HG03135 (cell line): ENCODE measurements around the gene SYTL1.
"Not testable (repeated sequence)": the region's sequence is repeated elsewhere in the genome, so short reads cannot be mapped to it uniquely, and the experiment has no call there.

Experiments
- ATAC-seq: cut with Tn5 transposase; IDR thresholded peaks from one replicate; pipeline ENCODE4 v1.9.1; 2021; ENCODE audit warnings: mild to moderate bottlenecking, moderate library complexity; ENCODE audit not compliant: unreplicated experiment

The SYTL1 gene

GRCh38 chr1:27381969-27382762 is 40.3 kb downstream of the SYTL1 start:
- ATAC-seq: no peak

- ATAC-seq: no peak
These were observed 41.3 kb downstream of the SYTL1 start, which contains the start of gene CD164L2 for GRCh38 chr1:27383039-27383605. Gene CD164L2 (minus strand): TSS chr1:27383333. CDS start chr1:27383239, 94 bp downstream.

GRCh38 chr1:27383661-27384060 is 41.8 kb downstream of the SYTL1 start:
- ATAC-seq: no peak

- not testable (repeated sequence) for ATAC-seq
These were observed 43.0 kb downstream of the SYTL1 start for GRCh38 chr1:27384797-27385196.

GRCh38 chr1:27388337-27389005 is 46.6 kb downstream of the SYTL1 start:
- no peak for ATAC-seq

- ATAC-seq: no peak
These were observed 49.8 kb downstream of the SYTL1 start for GRCh38 chr1:27391511-27392095.

- ATAC-seq: peak; percentile 78
These were observed 50.4 kb downstream of the SYTL1 start, which contains the start of gene GPR3 for GRCh38 chr1:27392096-27392777. Gene GPR3 (plus strand): TSS chr1:27392622. CDS start chr1:27393799, 1,177 bp downstream.

GRCh38 chr1:27392778-27393635 is 51.2 kb downstream of the SYTL1 start:
- ATAC-seq: no peak

- ATAC-seq: no peak
These were observed 51.9 kb downstream of the SYTL1 start for GRCh38 chr1:27393641-27394281.

GRCh38 chr1:27394282-27394658 is 52.4 kb downstream of the SYTL1 start:
- no peak for ATAC-seq

- no peak for ATAC-seq
These were observed 53.1 kb downstream of the SYTL1 start for GRCh38 chr1:27394925-27395324.

GRCh38 chr1:27395441-27396195 is 53.8 kb downstream of the SYTL1 start:
- ATAC-seq: peak; percentile 38

- no peak for ATAC-seq
These were observed 55.3 kb downstream of the SYTL1 start for GRCh38 chr1:27397110-27397509.

GRCh38 chr1:27397749-27398148 is 55.9 kb downstream of the SYTL1 start:
- no peak for ATAC-seq

GRCh38 chr1:27398405-27399149 is 56.8 kb downstream of the SYTL1 start:
- no peak for ATAC-seq

- no peak for ATAC-seq
These were observed 57.6 kb downstream of the SYTL1 start for GRCh38 chr1:27399251-27400025.
